ENCODE data around the gene MAGI2.

DNA sequence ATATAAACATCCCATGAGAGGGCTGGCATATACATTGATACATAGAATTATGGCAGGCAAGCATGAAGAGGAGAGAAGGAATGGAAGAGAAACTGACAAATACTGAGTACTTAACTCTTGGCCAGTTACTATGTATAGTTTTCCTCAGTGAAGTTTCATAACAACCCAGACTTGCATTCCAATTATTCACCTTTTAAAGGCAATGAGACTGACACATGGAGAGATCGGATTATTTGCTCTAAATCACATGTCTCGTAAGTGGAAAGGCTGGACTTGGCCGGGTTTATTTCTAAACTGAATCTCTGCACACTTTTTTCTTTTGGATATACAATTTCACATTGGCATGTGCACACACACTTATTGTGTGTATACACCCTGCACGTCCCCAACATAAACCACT is 1106.6 kb downstream of the MAGI2 start:
- TF ChIP-seq, protein P1, sequence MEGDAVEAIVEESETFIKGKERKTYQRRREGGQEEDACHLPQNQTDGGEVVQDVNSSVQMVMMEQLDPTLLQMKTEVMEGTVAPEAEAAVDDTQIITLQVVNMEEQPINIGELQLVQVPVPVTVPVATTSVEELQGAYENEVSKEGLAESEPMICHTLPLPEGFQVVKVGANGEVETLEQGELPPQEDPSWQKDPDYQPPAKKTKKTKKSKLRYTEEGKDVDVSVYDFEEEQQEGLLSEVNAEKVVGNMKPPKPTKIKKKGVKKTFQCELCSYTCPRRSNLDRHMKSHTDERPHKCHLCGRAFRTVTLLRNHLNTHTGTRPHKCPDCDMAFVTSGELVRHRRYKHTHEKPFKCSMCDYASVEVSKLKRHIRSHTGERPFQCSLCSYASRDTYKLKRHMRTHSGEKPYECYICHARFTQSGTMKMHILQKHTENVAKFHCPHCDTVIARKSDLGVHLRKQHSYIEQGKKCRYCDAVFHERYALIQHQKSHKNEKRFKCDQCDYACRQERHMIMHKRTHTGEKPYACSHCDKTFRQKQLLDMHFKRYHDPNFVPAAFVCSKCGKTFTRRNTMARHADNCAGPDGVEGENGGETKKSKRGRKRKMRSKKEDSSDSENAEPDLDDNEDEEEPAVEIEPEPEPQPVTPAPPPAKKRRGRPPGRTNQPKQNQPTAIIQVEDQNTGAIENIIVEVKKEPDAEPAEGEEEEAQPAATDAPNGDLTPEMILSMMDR (conservative IDR thresholded peaks at IDR 0.05 in 1 of 2, IDR thresholded peaks at IDR 0.05 in 1 of 2; ENCODE audit: extremely low read depth in 1 of 2, insufficient read depth in 1 of 2, low read depth in 1 of 2, low read length in 2 of 2) = no peak
- no peak for TF ChIP-seq EZH2 (IDR thresholded peaks at IDR 0.05; ENCODE audit: borderline replicate concordance, low read length)
